Lung (tissue), 12 donors: ENCODE results near the gene KLHL29. TPM values are rescaled to one million over a fixed set of nuclear protein-coding genes. Genes with fewer than 3 reads are reported as not detected.
"Not testable (repeated sequence)": the region's sequence is repeated elsewhere in the genome, so short reads cannot be mapped to it uniquely, and the experiment has no call there.

Experiments
- ATAC-seq: fragments of 200-7000 bp; cut with Tn5 transposase; one replicate; pipeline ENCODE4 v1.9.1; 2020; ENCODE audit warnings: moderate number of reproducible peaks; ENCODE audit not compliant: insufficient read depth, low FRiP score
- DNase-seq, 3 donors: peaks; one replicate each; pipeline ENCODE4 v3.0.0-alpha.2; 2013 to 2017
- H3K27ac ChIP-seq, 2 donors: one replicate each; pipeline ENCODE4 v1.5.1; 2013; ENCODE audit warnings: mild to moderate bottlenecking in 2 of 2, moderate library complexity in 2 of 2, control low read depth in 1 of 2, inconsistent platforms in 1 of 2, low read depth in 1 of 2, low read length in 1 of 2
- H3K27me3 ChIP-seq, 3 donors: one replicate each; pipeline ENCODE4 v1.5.1; 2013; ENCODE audit warnings: low read length in 2 of 3; ENCODE audit not compliant: control insufficient read depth in 3 of 3, insufficient read depth in 3 of 3
- H3K36me3 ChIP-seq, 4 donors: one replicate each; pipeline ENCODE4 v1.5.1; 2013; ENCODE audit warnings: low read length in 4 of 4, mild to moderate bottlenecking in 1 of 4, moderate library complexity in 1 of 4; ENCODE audit not compliant: control insufficient read depth in 4 of 4, insufficient read depth in 4 of 4
- H3K4me1 ChIP-seq, 5 donors: one replicate each; pipeline ENCODE4 v1.5.1; 2013; ENCODE audit warnings: low read length in 5 of 5, mild to moderate bottlenecking in 2 of 5, moderate library complexity in 1 of 5; ENCODE audit not compliant: control insufficient read depth in 5 of 5, insufficient read depth in 5 of 5
- H3K4me3 ChIP-seq: one replicate; pipeline ENCODE4 v1.5.1; 2013; ENCODE audit warnings: mild to moderate bottlenecking, control low read depth, moderate library complexity
- H3K9ac ChIP-seq, 2 donors: one replicate each; pipeline ENCODE4 v1.5.1; 2013; ENCODE audit warnings: low read length in 2 of 2, control low read depth in 1 of 2; ENCODE audit not compliant: insufficient read depth in 1 of 2
- H3K9me3 ChIP-seq, 4 donors: one replicate each; pipeline ENCODE4 v1.5.1; 2013; ENCODE audit warnings: low read length in 3 of 4, mild to moderate bottlenecking in 1 of 4, moderate library complexity in 1 of 4; ENCODE audit not compliant: control insufficient read depth in 4 of 4, insufficient read depth in 3 of 4
- WGBS, 2 donors: extraction: QIAGEN DNeasy Blood & Tissue Kit; methylation state at CpG; one replicate each; pipeline ENCODE4 v1.1.7; 2013; 5-methylcytosine and 5-hydroxymethylcytosine counted together
- polyA plus RNA-seq, 2 donors: library from polyadenylated mRNA; stranded (reverse); fragments of 200-250 nt; gene quantifications; one replicate each; pipeline ENCODE4 v1.2.1, GENCODE V29; 2013
- total RNA-seq, 2 donors: library from RNA; depleted of rRNA in 1 of 2; stranded (reverse); fragments of >200 nt in 1 of 2; gene quantifications; one replicate each; pipeline ENCODE4 v1.2.1, GENCODE V29; 2014 to 2021
- TF ChIP-seq, protein P1 (sequence below): IDR thresholded peaks from 2 replicates; pipeline ENCODE4 v1.5.1; 2012; ENCODE audit warnings: mild to moderate bottlenecking; ENCODE audit errors: control extremely low read depth, extremely low read depth
- donor health status: control.
- donor health status: control.
- donor health status: Bipolar disorder and iron deficiency.
- donor health status: healthy.
- donor health status: DM: yes; HTN: yes; CAD: no.

The KLHL29 gene
- total and polyA plus RNA-seq, 4 donors = 2.7 to 16.2 (median 3.5) TPM

DNA sequence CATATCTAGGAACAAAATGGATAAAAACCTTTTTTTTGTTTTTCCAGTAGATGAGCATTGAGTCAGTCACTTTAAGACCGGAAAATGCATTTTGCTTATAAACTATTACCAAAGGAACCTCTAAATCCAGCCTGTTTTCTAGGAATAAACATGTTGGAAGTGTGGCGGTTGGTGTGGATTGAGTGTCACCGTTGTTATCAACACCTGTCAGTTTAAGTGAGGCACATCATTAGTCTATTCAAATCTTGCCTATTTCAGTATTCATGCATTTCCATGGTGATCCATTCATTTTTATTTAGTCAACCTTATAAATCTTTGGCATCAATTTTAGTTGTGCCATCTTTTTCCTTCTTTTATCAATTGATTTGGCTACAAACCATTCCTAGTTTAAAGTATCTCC lies 3.3 kb downstream of the KLHL29 start:
- TF ChIP-seq, protein P1, sequence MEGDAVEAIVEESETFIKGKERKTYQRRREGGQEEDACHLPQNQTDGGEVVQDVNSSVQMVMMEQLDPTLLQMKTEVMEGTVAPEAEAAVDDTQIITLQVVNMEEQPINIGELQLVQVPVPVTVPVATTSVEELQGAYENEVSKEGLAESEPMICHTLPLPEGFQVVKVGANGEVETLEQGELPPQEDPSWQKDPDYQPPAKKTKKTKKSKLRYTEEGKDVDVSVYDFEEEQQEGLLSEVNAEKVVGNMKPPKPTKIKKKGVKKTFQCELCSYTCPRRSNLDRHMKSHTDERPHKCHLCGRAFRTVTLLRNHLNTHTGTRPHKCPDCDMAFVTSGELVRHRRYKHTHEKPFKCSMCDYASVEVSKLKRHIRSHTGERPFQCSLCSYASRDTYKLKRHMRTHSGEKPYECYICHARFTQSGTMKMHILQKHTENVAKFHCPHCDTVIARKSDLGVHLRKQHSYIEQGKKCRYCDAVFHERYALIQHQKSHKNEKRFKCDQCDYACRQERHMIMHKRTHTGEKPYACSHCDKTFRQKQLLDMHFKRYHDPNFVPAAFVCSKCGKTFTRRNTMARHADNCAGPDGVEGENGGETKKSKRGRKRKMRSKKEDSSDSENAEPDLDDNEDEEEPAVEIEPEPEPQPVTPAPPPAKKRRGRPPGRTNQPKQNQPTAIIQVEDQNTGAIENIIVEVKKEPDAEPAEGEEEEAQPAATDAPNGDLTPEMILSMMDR = no peak
- Histone ChIP-seq H3K36me3 (no peaks in the 10 kb centered on the region), H3K9me3 (no peaks in the 10 kb centered on the region), H3K4me3 (no peak overlapping the region), H3K27me3 (peaks cover 0 to 40% (median 36%) of the 10 kb centered on the region in 3 donors), H3K4me1 (peaks cover 0 to 13% (median 2%) of the 10 kb centered on the region in 5 donors), H3K9ac (no peak overlapping the region), H3K27ac (no peak overlapping the region)
- no peak for ATAC-seq
- DNase-seq = no peak
- 82 to 90% methylated on average over 3 of the region's 3 CpGs for WGBS, 2 donors

DNA sequence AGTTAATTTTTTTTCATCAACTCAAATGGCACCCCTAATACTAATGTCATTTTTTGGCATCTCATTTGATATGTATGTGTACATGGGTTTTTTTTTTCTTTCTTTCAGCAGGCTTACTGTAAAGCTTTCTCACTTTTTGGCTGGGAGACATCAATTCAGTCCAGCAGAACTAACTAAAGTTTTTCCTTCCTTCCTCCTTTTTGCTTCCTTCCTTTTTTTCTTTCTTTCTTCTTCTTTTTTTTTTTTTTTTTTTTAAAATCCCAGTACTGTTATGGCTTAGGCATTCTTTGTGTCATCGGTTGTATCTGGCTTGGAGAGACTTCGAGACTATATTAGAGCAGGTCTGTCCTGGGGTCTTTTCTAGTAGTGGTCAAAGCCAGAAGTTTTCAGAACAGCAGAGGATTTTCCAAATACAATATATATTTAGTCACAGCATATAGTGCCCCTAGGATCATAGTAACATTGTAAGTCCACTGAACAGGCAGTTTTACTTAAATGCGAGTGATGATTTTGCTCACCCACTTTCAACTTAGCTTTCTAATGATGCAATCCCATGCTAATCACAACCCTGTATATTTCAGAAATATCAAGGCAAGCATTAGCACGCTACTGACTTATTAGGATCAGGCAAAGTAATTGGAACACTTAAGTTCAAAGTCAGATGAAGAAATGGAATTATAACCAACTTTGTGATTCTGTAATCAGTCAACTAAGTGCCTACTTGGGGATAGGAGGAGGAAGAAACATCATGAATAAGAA lies 4.0 kb downstream of the KLHL29 start:
- no peaks in the 10 kb centered on the region for H3K36me3 ChIP-seq
- H3K27ac ChIP-seq = no peak overlapping the region
- 93 to 94% methylated on average over 4 of the region's 4 CpGs for WGBS, 2 donors
- no peak overlapping the region for H3K4me3 ChIP-seq
- H3K9me3 ChIP-seq = no peaks in the 10 kb centered on the region
- H3K9ac ChIP-seq = no peak overlapping the region
- TF ChIP-seq, protein P1 = no peak
- H3K4me1 ChIP-seq = peaks cover 0 to 13% (median 2%) of the 10 kb centered on the region in 5 donors
- ATAC-seq = no peak
- DNase-seq = no peak
- peaks cover 0 to 40% (median 36%) of the 10 kb centered on the region in 3 donors for H3K27me3 ChIP-seq

DNA sequence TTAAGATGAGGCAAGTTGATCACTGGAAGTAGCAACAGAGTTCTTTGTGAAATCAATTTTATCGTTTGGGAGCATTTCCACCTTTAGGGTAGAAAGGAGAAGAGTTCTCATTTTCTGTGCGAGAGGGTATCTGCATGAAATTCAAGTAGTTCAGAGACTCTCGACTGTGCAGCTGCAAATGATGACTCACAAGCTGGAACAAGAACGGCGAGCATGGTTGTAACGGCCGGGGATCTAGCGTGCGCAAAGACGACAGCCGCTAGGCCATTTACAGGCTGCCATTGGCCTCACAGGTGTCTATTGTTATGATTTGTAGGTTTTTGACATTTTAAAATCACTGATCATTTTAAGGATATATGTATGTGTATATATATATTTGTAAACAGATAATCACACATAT lies 5.2 kb downstream of the KLHL29 start:
- WGBS, 2 donors = 66 to 72% methylated on average over 11 of the region's 11 CpGs
- H3K9me3 ChIP-seq = no peaks in the 10 kb centered on the region
- DNase-seq = no peak
- TF ChIP-seq, protein P1 = no peak
- H3K4me1 ChIP-seq = peaks cover 0 to 13% (median 2%) of the 10 kb centered on the region in 5 donors
- no peaks in the 10 kb centered on the region for H3K36me3 ChIP-seq
- no peak overlapping the region for H3K4me3 ChIP-seq
- no peak for ATAC-seq
- H3K9ac ChIP-seq = no peak overlapping the region
- H3K27ac ChIP-seq = no peak overlapping the region
- H3K27me3 ChIP-seq = peaks cover 0 to 40% (median 36%) of the 10 kb centered on the region in 3 donors

DNA sequence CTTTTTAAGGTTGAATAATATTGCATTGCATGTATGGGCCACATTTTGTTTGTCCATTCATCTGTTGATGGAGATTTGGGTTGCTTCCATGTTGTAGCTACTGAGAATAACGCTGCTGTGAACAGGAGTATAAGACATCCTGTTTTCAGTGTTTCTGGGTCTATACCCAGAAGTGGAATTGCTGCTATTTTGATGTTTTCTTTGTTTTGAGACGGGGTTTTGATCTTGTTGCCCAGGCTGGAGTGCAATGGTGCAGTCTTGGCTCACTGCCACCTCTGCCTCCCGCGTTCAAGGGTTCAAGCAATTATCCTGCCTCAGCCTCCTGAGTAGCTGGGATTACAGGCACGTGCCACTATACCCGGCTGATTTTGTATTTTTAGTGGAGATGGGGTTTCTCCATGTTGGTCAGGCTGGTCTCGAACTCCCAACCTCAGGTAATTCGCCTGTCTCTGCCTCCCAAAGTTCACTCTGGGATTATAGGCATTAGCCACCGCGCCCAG lies 6.3 kb downstream of the KLHL29 start:
- Histone ChIP-seq H3K4me1 (peaks cover 0 to 11% (median under 1%) of the 10 kb centered on the region in 5 donors), H3K27me3 (peaks cover 0 to 38% (median 34%) of the 10 kb centered on the region in 3 donors)
- 83 to 93% methylated on average over 10 of the region's 10 CpGs for WGBS, 2 donors
- not testable (repeated sequence) for H3K36me3 ChIP-seq, DNase-seq, H3K9me3 ChIP-seq, H3K9ac ChIP-seq, H3K4me3 ChIP-seq, H3K27ac ChIP-seq, ATAC-seq
